Hepatocyte (in vitro differentiated cells): ENCODE measurements around the gene PLCD1.

Experiments used
- EZH2 ChIP-seq: fragments of 200-600 bp; sonication (generic); IDR thresholded peaks from 2 replicates; pipeline ENCODE4 v1.6.1; 2016; ENCODE audit warnings: antibody characterized with exemption, mild to moderate bottlenecking, borderline replicate concordance
- EZH2phosphoT487 ChIP-seq: fragments of 200-600 bp; sonication (generic); IDR thresholded peaks from one replicate; pipeline ENCODE4 v1.6.1; 2018; ENCODE audit warnings: antibody characterized with exemption, mild to moderate bottlenecking, low read depth, moderate library complexity; ENCODE audit not compliant: unreplicated experiment, severe bottlenecking
- TF ChIP-seq, protein P1 (sequence below): fragments of 200-600 bp; sonication (generic); IDR thresholded peaks from 2 replicates; pipeline ENCODE4 v1.5.1; 2016; ENCODE audit warnings: antibody characterized with exemption, mild to moderate bottlenecking; ENCODE audit not compliant: poor library complexity

DNA sequence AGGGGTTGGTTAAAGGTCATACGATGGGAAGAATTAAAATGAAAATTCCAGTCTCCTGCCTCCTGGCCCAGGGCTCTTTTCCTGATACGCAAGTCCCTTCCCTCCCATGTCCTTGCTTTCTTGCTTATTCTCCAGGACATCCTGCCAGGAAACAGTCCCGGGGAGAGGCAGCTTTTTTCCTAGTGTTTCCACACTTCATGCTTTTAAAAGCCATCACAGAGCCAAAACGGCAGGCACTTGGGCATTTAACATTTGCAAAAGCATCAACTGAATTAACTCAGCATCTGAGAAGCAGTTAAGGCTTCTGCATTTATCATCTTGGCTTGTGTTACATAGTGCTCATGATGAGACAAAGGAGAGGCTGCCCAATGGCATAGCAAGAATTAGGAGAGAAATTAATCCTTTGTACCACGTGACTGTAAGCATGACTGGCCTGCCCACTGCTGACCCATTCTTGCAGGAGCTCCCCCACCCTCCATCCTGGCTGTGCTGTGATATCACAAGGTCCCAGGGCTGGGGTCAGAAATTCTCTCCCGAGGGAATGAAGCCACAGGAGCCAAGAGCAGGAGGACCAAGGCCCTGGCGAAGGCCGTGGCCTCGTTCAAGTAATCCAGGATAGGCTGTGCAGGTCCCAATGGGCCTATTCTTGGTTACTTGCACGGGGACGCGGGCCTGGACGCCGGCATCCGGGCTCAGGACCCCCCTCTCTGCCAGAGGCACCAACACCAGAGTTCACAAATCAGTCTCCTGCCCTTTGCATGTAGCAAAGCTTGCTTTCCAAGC, 60.4 kb downstream of the PLCD1 start:
- TF ChIP-seq, protein P1, sequence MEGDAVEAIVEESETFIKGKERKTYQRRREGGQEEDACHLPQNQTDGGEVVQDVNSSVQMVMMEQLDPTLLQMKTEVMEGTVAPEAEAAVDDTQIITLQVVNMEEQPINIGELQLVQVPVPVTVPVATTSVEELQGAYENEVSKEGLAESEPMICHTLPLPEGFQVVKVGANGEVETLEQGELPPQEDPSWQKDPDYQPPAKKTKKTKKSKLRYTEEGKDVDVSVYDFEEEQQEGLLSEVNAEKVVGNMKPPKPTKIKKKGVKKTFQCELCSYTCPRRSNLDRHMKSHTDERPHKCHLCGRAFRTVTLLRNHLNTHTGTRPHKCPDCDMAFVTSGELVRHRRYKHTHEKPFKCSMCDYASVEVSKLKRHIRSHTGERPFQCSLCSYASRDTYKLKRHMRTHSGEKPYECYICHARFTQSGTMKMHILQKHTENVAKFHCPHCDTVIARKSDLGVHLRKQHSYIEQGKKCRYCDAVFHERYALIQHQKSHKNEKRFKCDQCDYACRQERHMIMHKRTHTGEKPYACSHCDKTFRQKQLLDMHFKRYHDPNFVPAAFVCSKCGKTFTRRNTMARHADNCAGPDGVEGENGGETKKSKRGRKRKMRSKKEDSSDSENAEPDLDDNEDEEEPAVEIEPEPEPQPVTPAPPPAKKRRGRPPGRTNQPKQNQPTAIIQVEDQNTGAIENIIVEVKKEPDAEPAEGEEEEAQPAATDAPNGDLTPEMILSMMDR: no peak
- TF ChIP-seq EZH2phosphoT487 (no peak), EZH2 (no peak)
